ENCODE results near the gene EPAS1. TPM values are rescaled to one million over a fixed set of nuclear protein-coding genes. Genes with fewer than 3 reads are reported as not detected.

Gene EPAS1
- total and polyA plus RNA-seq, 2 of the 13 experiments (the other 11 are each of a cell fraction or from before 2014, with no cell fraction given): 47.1 to 182 TPM

GRCh38 chr2:46296840-46297545 is at the start of gene EPAS1 (continued):
- TF ChIP-seq, protein P1, sequence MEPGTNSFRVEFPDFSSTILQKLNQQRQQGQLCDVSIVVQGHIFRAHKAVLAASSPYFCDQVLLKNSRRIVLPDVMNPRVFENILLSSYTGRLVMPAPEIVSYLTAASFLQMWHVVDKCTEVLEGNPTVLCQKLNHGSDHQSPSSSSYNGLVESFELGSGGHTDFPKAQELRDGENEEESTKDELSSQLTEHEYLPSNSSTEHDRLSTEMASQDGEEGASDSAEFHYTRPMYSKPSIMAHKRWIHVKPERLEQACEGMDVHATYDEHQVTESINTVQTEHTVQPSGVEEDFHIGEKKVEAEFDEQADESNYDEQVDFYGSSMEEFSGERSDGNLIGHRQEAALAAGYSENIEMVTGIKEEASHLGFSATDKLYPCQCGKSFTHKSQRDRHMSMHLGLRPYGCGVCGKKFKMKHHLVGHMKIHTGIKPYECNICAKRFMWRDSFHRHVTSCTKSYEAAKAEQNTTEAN (CRISPR knock-in tag; conservative IDR thresholded peaks at IDR 0.05): 0 out of 2 replicates have a peak, but pooled peaks have one; percentile 26
- TF ChIP-seq ZSCAN9 (CRISPR knock-in tag; IDR thresholded peaks at IDR 0.05; ENCODE audit: borderline replicate concordance): peak; percentile 53; the same call in 1 of the 2 replicates
- TF ChIP-seq CEBPG (CRISPR knock-in tag; IDR thresholded peaks at IDR 0.05): peak; percentile 55
- 0 out of 2 replicates have a peak, but pooled peaks have one; percentile 38 for TF ChIP-seq FOXC1 (CRISPR knock-in tag; IDR thresholded peaks at IDR 0.05; ENCODE audit: borderline replicate concordance)
- TF ChIP-seq, protein P2, sequence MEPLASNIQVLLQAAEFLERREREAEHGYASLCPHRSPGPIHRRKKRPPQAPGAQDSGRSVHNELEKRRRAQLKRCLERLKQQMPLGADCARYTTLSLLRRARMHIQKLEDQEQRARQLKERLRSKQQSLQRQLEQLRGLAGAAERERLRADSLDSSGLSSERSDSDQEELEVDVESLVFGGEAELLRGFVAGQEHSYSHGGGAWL (CRISPR knock-in tag; IDR thresholded peaks at IDR 0.05): peak; percentile 91; the same call in 1 of the 2 replicates
- no peak for TF ChIP-seq ZBTB21 (CRISPR knock-in tag; IDR thresholded peaks at IDR 0.05)
- TF ChIP-seq, protein P3, sequence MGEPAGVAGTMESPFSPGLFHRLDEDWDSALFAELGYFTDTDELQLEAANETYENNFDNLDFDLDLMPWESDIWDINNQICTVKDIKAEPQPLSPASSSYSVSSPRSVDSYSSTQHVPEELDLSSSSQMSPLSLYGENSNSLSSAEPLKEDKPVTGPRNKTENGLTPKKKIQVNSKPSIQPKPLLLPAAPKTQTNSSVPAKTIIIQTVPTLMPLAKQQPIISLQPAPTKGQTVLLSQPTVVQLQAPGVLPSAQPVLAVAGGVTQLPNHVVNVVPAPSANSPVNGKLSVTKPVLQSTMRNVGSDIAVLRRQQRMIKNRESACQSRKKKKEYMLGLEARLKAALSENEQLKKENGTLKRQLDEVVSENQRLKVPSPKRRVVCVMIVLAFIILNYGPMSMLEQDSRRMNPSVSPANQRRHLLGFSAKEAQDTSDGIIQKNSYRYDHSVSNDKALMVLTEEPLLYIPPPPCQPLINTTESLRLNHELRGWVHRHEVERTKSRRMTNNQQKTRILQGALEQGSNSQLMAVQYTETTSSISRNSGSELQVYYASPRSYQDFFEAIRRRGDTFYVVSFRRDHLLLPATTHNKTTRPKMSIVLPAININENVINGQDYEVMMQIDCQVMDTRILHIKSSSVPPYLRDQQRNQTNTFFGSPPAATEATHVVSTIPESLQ (CRISPR knock-in tag; conservative IDR thresholded peaks at IDR 0.05): 0 out of 2 replicates have a peak, but pooled peaks have one; percentile 59
- peak; percentile 15 for TF ChIP-seq CTCF (CRISPR knock-in tag; IDR thresholded peaks at IDR 0.05)
- TF ChIP-seq SATB2 (CRISPR knock-in tag; IDR thresholded peaks at IDR 0.05): no peak
- TF ChIP-seq NFE2L1 (CRISPR knock-in tag; IDR thresholded peaks at IDR 0.05; ENCODE audit: borderline replicate concordance): no peak
- TF ChIP-seq ZNF652 (CRISPR knock-in tag; IDR thresholded peaks at IDR 0.05; ENCODE audit: borderline replicate concordance, low read depth): no peak
- peak; percentile 40; the same call in 1 of the 2 replicates for TF ChIP-seq KLF9 (CRISPR knock-in tag; IDR thresholded peaks at IDR 0.05; ENCODE audit: low read depth)
- peak; percentile 80; the same call in 1 of the 2 replicates for TF ChIP-seq UBTF (CRISPR knock-in tag; IDR thresholded peaks at IDR 0.05)
- TF ChIP-seq ZBTB38 (CRISPR knock-in tag; IDR thresholded peaks at IDR 0.05): peak; percentile 80; the same call in 1 of the 2 replicates
- TF ChIP-seq RFXANK (CRISPR knock-in tag; IDR thresholded peaks at IDR 0.05): peak; percentile 71; the same call in 1 of the 2 replicates
- peak; percentile 21 for TF ChIP-seq THRA (CRISPR knock-in tag; IDR thresholded peaks at IDR 0.05; ENCODE audit: borderline replicate concordance)
- TF ChIP-seq MAX (IDR thresholded peaks at IDR 0.05): peak; percentile 87
- TF ChIP-seq, protein P4, sequence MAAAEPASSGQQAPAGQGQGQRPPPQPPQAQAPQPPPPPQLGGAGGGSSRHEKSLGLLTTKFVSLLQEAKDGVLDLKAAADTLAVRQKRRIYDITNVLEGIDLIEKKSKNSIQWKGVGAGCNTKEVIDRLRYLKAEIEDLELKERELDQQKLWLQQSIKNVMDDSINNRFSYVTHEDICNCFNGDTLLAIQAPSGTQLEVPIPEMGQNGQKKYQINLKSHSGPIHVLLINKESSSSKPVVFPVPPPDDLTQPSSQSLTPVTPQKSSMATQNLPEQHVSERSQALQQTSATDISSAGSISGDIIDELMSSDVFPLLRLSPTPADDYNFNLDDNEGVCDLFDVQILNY (CRISPR knock-in tag; conservative IDR thresholded peaks at IDR 0.05): no peak
- TF ChIP-seq SMARCE1 (IDR thresholded peaks at IDR 0.05; ENCODE audit: borderline replicate concordance): no peak
